ENCODE measurements around the gene MAN2B1.

Gene MAN2B1

DNA sequence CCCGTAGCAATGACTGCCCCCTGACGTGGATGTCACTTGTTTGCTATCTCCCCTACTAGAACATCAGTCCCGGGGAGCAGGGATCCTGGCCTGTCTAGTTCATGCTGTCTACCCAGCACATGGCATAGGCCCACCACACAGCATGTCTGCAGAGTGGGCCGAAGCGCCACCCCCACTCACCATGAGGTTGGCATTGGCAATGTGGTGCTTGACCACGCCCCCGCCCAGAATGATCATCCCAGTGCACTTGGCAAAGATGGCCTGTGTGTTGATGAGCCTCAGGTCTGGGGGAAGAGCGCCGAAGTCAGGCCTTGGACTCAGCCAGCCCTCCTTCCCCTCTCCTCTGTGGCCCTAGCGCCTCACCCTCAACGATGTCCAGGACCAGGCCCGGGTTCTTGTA, 10.4 kb upstream of the MAN2B1 start:
- TF ChIP-seq, protein P1, sequence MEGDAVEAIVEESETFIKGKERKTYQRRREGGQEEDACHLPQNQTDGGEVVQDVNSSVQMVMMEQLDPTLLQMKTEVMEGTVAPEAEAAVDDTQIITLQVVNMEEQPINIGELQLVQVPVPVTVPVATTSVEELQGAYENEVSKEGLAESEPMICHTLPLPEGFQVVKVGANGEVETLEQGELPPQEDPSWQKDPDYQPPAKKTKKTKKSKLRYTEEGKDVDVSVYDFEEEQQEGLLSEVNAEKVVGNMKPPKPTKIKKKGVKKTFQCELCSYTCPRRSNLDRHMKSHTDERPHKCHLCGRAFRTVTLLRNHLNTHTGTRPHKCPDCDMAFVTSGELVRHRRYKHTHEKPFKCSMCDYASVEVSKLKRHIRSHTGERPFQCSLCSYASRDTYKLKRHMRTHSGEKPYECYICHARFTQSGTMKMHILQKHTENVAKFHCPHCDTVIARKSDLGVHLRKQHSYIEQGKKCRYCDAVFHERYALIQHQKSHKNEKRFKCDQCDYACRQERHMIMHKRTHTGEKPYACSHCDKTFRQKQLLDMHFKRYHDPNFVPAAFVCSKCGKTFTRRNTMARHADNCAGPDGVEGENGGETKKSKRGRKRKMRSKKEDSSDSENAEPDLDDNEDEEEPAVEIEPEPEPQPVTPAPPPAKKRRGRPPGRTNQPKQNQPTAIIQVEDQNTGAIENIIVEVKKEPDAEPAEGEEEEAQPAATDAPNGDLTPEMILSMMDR (IDR thresholded peaks at IDR 0.05; ENCODE audit: extremely low read depth, insufficient read depth, missing control alignments) = no peak
- no peak for DNase-seq (ENCODE audit: low spot score)
- in situ Hi-C loops (cut with MboI; ENCODE audit: low pct_unique_long_range_greater_than_20kb, low sequenced_read_pairs, unreplicated experiment) = loop anchor here (10.0 kb wide), 1 partner anchor 112 kb away; no protein-coding TSS in a partner anchor

DNA sequence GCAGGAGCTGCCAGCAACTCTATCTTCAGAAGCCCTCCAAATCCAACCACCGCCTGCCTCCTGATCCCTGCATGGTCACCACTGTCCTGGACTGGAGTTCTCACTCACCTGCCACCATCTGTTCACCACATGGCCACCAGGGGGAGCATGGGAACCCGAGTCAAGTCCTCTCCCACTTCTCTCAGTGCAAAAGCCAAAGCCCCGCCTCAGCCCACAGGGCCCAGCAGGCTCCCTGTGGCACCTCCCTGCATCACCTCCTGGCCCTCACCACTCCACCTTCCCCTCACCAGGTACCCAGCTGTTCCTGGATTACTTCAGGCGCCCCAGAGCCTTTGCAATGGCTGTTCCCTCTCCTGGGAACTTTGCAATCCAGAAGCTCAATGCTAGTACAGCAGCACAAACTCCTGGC, 9.8 kb upstream of the MAN2B1 start:
- in situ Hi-C loops (cut with MboI; ENCODE audit: low pct_unique_long_range_greater_than_20kb, low sequenced_read_pairs, unreplicated experiment) = loop anchor here (10.0 kb wide), 1 partner anchor 112 kb away; no protein-coding TSS in a partner anchor
- DNase-seq (ENCODE audit: low spot score) = peak; percentile 85
- TF ChIP-seq, protein P1 (IDR thresholded peaks at IDR 0.05; ENCODE audit: extremely low read depth, insufficient read depth, missing control alignments) = peak; percentile 88

- DNase-seq (ENCODE audit: low spot score) = no peak
- TF ChIP-seq, protein P1 (IDR thresholded peaks at IDR 0.05; ENCODE audit: extremely low read depth, insufficient read depth, missing control alignments) = no peak
- in situ Hi-C loops (cut with MboI; ENCODE audit: low pct_unique_long_range_greater_than_20kb, low sequenced_read_pairs, unreplicated experiment) = loop anchor here (10.0 kb wide), 1 partner anchor 111 kb away; no protein-coding TSS in a partner anchor
These were observed 9.4 kb upstream of the MAN2B1 start for GRCh38 chr19:12675940-12676339.

- no peak for DNase-seq (ENCODE audit: low spot score)
- TF ChIP-seq, protein P1 (IDR thresholded peaks at IDR 0.05; ENCODE audit: extremely low read depth, insufficient read depth, missing control alignments) = no peak
- in situ Hi-C loops (cut with MboI; ENCODE audit: low pct_unique_long_range_greater_than_20kb, low sequenced_read_pairs, unreplicated experiment) = loop anchor here (10.0 kb wide), 1 partner anchor 111 kb away; no protein-coding TSS in a partner anchor
These were observed 8.9 kb upstream of the MAN2B1 start for GRCh38 chr19:12675399-12675798.

GRCh38 chr19:12672744-12673143, 6.2 kb upstream of the MAN2B1 start:
- in situ Hi-C loops (cut with MboI; ENCODE audit: low pct_unique_long_range_greater_than_20kb, low sequenced_read_pairs, unreplicated experiment) = loop anchor here (10.0 kb wide), 1 partner anchor 108 kb away; no protein-coding TSS in a partner anchor
- TF ChIP-seq, protein P1 (IDR thresholded peaks at IDR 0.05; ENCODE audit: extremely low read depth, insufficient read depth, missing control alignments) = no peak
- no peak for DNase-seq (ENCODE audit: low spot score)

GRCh38 chr19:12670159-12670928, 3.8 kb upstream of the MAN2B1 start:
- TF ChIP-seq, protein P1 (IDR thresholded peaks at IDR 0.05; ENCODE audit: extremely low read depth, insufficient read depth, missing control alignments) = no peak
- in situ Hi-C loops (cut with MboI; ENCODE audit: low pct_unique_long_range_greater_than_20kb, low sequenced_read_pairs, unreplicated experiment) = loop anchor here (10.0 kb wide), 1 partner anchor 106 kb away; no protein-coding TSS in a partner anchor
- DNase-seq (ENCODE audit: low spot score) = no peak

Measured in GM13977 (cell line).